GM19193 (cell line): ENCODE measurements around the gene STAT3.

Experiments
- POLR2A ChIP-seq: IDR thresholded peaks from 4 replicates; pipeline ENCODE4 v1.6.1; 2011; ENCODE audit not compliant: insufficient read depth, insufficient read length; ENCODE audit errors: extremely low read depth

STAT3 gene

DNA sequence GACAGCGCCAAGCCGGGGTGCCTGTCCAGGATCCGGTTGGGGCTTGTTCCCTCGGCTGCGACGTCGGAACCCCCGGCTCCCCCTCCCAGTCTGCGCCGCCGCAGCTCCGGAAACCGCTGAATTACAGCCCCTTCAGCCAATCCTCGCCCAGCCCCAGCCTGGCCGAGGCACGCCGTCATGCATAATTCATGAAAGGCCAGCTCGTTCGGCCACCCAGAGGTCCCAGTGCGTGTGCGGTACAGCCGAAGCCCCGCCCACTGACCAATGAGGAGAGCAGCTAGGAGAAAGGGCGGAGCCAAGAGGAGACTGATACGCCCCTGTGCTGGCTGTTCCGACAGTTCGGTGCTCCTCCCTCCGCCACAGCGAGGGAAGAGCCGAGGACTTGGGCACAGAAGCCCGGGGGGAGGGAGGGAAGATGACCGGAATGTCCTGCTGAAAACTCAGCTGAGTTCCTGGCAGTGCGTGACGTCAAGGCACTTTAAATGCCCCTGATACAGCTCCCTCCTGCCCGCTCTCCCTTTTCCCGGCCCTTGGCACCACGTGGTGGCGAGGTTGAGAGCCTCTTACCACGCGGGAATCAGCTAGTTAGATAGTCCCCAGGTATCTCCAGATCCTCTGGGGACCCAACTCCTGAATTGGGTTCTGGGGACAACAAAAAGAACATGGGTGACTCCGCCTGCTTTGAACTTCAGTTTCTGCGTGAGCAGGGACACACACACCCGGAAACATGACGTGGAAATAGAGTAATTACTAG, at the start of gene STAT3:
Gene STAT3, minus strand, starts transcription at position 62 of the 754 bp plus-strand sequence. CDS start 39,926 bp downstream, outside the sequence.
- TF ChIP-seq POLR2A: peak; percentile 74

DNA sequence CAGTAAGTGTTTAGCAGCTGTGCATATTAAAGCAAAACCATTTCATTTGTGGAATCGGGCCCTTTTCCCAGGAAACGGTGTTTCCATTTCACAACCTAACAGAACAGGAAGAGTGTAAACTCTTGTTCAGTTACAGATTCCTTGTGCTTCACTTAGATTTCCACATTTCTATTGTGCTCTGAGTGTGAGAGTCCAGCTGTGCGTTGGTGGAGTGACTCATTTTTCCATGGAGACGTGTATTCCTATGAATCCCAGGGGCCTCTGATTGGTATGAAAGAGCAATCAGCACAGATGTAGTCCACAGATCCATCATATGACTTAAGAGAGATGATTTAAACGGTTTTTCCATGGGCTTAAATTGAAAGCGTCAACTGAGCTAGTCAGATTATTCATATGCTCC, 48.1 kb upstream of the STAT3 start:
- no peak for TF ChIP-seq POLR2A

DNA sequence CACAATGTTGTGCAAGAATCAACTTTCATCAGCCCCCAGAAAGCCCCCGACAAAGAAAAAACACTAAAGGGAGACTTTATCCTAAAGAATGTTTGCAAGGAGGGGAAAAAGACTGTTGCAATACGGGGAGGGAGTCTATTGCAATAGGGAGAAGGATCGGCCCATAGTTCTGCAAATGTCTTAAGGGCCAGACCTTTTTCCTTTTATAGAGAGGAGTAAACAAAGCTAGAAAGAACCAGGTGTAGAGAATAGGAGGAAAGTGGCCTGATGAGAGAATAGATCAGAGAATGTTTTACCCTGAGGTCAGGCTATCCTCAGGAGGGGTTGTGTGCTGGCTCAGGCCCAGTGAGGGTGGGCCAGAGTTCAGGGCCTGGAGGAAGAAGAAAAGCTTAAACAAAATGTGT, 43.5 kb upstream of the STAT3 start:
- TF ChIP-seq POLR2A: no peak

- TF ChIP-seq POLR2A: no peak
These were observed 41.6 kb upstream of the STAT3 start for GRCh38 chr17:42429726-42430447.

- no peak for TF ChIP-seq POLR2A
These were observed 40.1 kb upstream of the STAT3 start for GRCh38 chr17:42428141-42428944.

GRCh38 chr17:42424991-42425610, 36.9 kb upstream of the STAT3 start:
- no peak for TF ChIP-seq POLR2A

GRCh38 chr17:42423766-42424165, 35.5 kb upstream of the STAT3 start:
- TF ChIP-seq POLR2A: no peak

GRCh38 chr17:42422958-42423712, 34.9 kb upstream of the STAT3 start, which contains the start of gene CAVIN1:
Gene CAVIN1 (minus strand): TSS chr17:42423256. CDS start chr17:42423097, 159 bp downstream.
- no peak for TF ChIP-seq POLR2A

- TF ChIP-seq POLR2A: no peak
These were observed 34.2 kb upstream of the STAT3 start for GRCh38 chr17:42422412-42422957.

GRCh38 chr17:42421507-42422338, 33.5 kb upstream of the STAT3 start:
- no peak for TF ChIP-seq POLR2A

DNA sequence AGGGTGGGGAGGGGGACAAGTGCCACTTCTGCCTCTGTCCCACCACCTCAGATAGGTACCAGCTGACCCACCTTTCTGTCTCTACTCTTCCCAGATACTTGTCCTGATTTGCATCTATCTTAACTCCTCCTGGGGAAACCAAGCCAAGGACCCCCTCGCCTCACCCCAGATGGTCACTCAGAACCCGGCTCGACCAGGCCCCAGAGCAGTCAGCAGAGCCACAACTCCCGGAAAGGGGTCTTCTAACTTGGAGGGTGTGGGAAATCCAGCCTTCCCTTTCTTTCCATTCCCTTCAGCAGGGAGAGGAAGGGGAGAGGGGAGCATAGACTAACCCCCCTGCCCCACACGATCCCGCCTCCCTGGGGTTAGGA, 32.9 kb upstream of the STAT3 start:
- no peak for TF ChIP-seq POLR2A

DNA sequence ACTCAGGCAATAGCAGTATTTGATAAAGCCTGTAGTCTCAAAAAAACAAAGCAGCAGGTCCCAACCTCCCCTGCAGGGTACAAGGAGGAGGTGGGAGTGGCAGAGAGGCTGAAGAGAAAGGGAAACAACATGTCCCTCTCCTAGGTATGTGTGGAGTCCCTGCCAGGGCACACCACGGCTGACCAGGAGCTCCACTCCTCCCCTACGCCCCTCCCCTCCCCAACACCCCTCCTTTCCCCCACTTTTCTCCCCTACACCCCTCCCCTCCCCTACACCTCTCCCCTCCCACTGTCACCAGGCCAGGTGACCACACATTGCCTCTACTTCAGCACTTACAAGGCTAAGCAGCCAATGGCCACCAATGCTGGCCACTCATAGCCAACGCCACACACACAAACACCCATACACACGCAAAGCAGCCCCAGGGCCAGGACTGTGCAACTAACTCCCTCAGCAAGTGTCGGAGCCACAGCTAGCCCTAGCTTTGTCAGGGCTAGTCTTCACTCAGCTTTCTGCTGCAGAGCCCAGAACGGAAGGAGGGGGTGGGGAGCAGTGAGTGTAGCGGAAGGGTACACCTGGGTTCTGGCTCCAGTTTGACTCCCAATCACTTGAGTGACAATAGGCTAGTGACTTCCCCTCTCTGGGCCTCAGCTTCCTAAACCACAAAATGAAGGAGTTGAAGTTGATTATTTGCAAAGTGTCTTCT, 26.6 kb upstream of the STAT3 start:
- no peak for TF ChIP-seq POLR2A
